HFFc6 (cell line): Measurements from ENCODE around the gene PAK6. TPM values are rescaled to one million over a fixed set of nuclear protein-coding genes. Genes with fewer than 3 reads are reported as not detected.
A peak's percentile ranks its signal among the peaks of the same experiment; 100 is the strongest.

ENCODE experiments used
- DNase-seq: peaks from one replicate; pipeline ENCODE4 v3.0.0-alpha.2; 2018
- H3K27ac Mint-ChIP-seq: 2 replicates; pipeline ENCODE4 v1.8.0; 2020; ENCODE audit warnings: mild to moderate bottlenecking, mixed read lengths
- H3K27me3 Mint-ChIP-seq: 2 replicates; pipeline ENCODE4 v1.8.0; 2021; ENCODE audit warnings: mild to moderate bottlenecking, moderate library complexity, mixed read lengths; ENCODE audit not compliant: insufficient read depth
- H3K36me3 Mint-ChIP-seq: 2 replicates; pipeline ENCODE4 v1.8.0; 2021; ENCODE audit warnings: low read depth, mixed read lengths
- H3K4me1 Mint-ChIP-seq: 2 replicates; pipeline ENCODE4 v1.8.0; 2020; ENCODE audit warnings: low read depth, mixed read lengths
- H3K4me3 Mint-ChIP-seq: 2 replicates; pipeline ENCODE4 v1.8.0; 2020; ENCODE audit warnings: mild to moderate bottlenecking, moderate library complexity, mixed read lengths
- H3K9me3 Mint-ChIP-seq: 2 replicates; pipeline ENCODE4 v1.8.0; 2020; ENCODE audit warnings: mild to moderate bottlenecking, mixed read lengths
- CTCF ChIP-seq: fragments of 200-600 bp; sonication (generic); IDR thresholded peaks from 2 replicates; pipeline ENCODE4 v1.5.0; 2021; ENCODE audit warnings: antibody characterized with exemption, mild to moderate bottlenecking
- total RNA-seq, 6 experiments: library from RNA; stranded (reverse); fragmentation: NEBNext Ultra II Directional; extraction: Animal tissue kit (Norgen Biotek cat#: 25700); gene quantifications; 2 replicates in 1 of 6; 3 replicates in 5 of 6; pipeline ENCODE4 v1.2.3, GENCODE V29; 2021

The PAK6 gene
- total RNA-seq, 6 experiments from 2014 or later, result not detected

- TF ChIP-seq CTCF, result 0 out of 2 replicates have a peak, but pooled peaks have one; percentile 14
- H3K4me1 Mint-ChIP-seq, result peaks cover 32% of the 10 kb centered on the region
- no peaks in the 10 kb centered on the region for H3K9me3 Mint-ChIP-seq
- no peaks in the 10 kb centered on the region for H3K36me3 Mint-ChIP-seq
- H3K4me3 Mint-ChIP-seq, result no peak overlapping the region
- no peak for DNase-seq
- no peak overlapping the region for H3K27ac Mint-ChIP-seq
- H3K27me3 Mint-ChIP-seq, result peaks cover 39% of the 10 kb centered on the region
These were observed 15.6 kb downstream of the PAK6 start for GRCh38 chr15:40254452-40254851.

GRCh38 chr15:40255033-40255432 lies 16.2 kb downstream of the PAK6 start:
- no peak for DNase-seq
- Mint-ChIP-seq H3K27me3 (peaks cover 37% of the 10 kb centered on the region), H3K9me3 (no peaks in the 10 kb centered on the region), H3K4me1 (peaks cover 26% of the 10 kb centered on the region), H3K36me3 (no peaks in the 10 kb centered on the region), H3K4me3 (no peak overlapping the region), H3K27ac (no peak overlapping the region)
- TF ChIP-seq CTCF, result no peak

GRCh38 chr15:40256638-40257235 lies 17.9 kb downstream of the PAK6 start:
- Mint-ChIP-seq H3K27me3 (peaks cover 25% of the 10 kb centered on the region), H3K36me3 (no peaks in the 10 kb centered on the region), H3K9me3 (no peaks in the 10 kb centered on the region), H3K4me3 (no peak overlapping the region), H3K27ac (no peak overlapping the region), H3K4me1 (peaks cover 23% of the 10 kb centered on the region)
- no peak for DNase-seq
- TF ChIP-seq CTCF, result no peak

GRCh38 chr15:40257656-40258450 lies 19.0 kb downstream of the PAK6 start:
- TF ChIP-seq CTCF, result no peak
- no peaks in the 10 kb centered on the region for H3K36me3 Mint-ChIP-seq
- H3K9me3 Mint-ChIP-seq, result no peaks in the 10 kb centered on the region
- DNase-seq, result peak; percentile 29
- H3K4me1 Mint-ChIP-seq, result peaks cover 28% of the 10 kb centered on the region
- H3K27me3 Mint-ChIP-seq, result peaks cover 24% of the 10 kb centered on the region
- H3K4me3 Mint-ChIP-seq, result no peak overlapping the region
- H3K27ac Mint-ChIP-seq, result no peak overlapping the region

- Mint-ChIP-seq H3K27ac (no peak overlapping the region), H3K4me1 (peaks cover 35% of the 10 kb centered on the region), H3K36me3 (no peaks in the 10 kb centered on the region), H3K4me3 (no peak overlapping the region), H3K27me3 (peaks cover 19% of the 10 kb centered on the region), H3K9me3 (no peaks in the 10 kb centered on the region)
- no peak for TF ChIP-seq CTCF
- DNase-seq, result no peak
These were observed 19.7 kb downstream of the PAK6 start for GRCh38 chr15:40258544-40258943.
